IPS DF 6.9 (cell line): ENCODE measurements around the gene TMOD1.
A peak's percentile ranks its signal among the peaks of the same experiment; 100 is the strongest.
"Not testable (repeated sequence)": the region's sequence is repeated elsewhere in the genome, so short reads cannot be mapped to it uniquely, and the experiment has no call there.

Source experiments
- DNase-seq: peaks from one replicate; pipeline ENCODE4 v3.0.0-alpha.2; 2013; ENCODE audit warnings: low read depth, low spot score
- H3K27ac ChIP-seq: one replicate; pipeline ENCODE4 v1.5.1; 2013; ENCODE audit warnings: low read length, control low read depth
- H3K27me3 ChIP-seq: 2 replicates; pipeline ENCODE4 v1.6.1; 2013; ENCODE audit warnings: mild to moderate bottlenecking, low read length; ENCODE audit not compliant: control insufficient read depth, insufficient read depth
- H3K36me3 ChIP-seq: 2 replicates; pipeline ENCODE4 v1.6.1; 2013; ENCODE audit warnings: low read length; ENCODE audit not compliant: control insufficient read depth, insufficient read depth
- H3K4me1 ChIP-seq: 2 replicates; pipeline ENCODE4 v1.6.1; 2013; ENCODE audit warnings: low read length; ENCODE audit not compliant: control insufficient read depth, insufficient read depth
- H3K4me3 ChIP-seq: 2 replicates; pipeline ENCODE4 v1.5.1; 2013; ENCODE audit warnings: mild to moderate bottlenecking, low read length
- H3K9me3 ChIP-seq: 2 replicates; pipeline ENCODE4 v1.6.1; 2013; ENCODE audit warnings: low read length, inconsistent platforms; ENCODE audit not compliant: control insufficient read depth, insufficient read depth
- WGBS: extraction: QIAGEN DNeasy Blood & Tissue Kit; methylation state at CpG from one replicate; pipeline ENCODE4 v1.1.7; 2013; ENCODE audit warnings: mixed read lengths, missing lambda C conversion rate; ENCODE audit not compliant: insufficient read length, insufficient coverage; 5-methylcytosine and 5-hydroxymethylcytosine counted together

The TMOD1 gene

GRCh38 chr9:97622483-97622882 lies 121.0 kb downstream of the TMOD1 start:
- peaks cover 13% of the 10 kb centered on the region; the same call in 1 of the 2 replicates for H3K36me3 ChIP-seq
- WGBS = no CpG with 5 or more reads among the region's 5 CpGs

GRCh38 chr9:97623946-97624345 lies 122.5 kb downstream of the TMOD1 start:
- no peaks in the 10 kb centered on the region for H3K27me3 ChIP-seq
- H3K9me3 ChIP-seq = no peaks in the 10 kb centered on the region; the same call in 1 of the 2 replicates
- H3K36me3 ChIP-seq = peaks cover 11% of the 10 kb centered on the region; the same call in 1 of the 2 replicates
- WGBS = no CpG with 5 or more reads among the region's 1 CpG
- H3K4me1 ChIP-seq = no peaks in the 10 kb centered on the region; the same call in 1 of the 2 replicates
- H3K4me3 ChIP-seq = no peak overlapping the region
- DNase-seq = no peak
- H3K27ac ChIP-seq = no peak overlapping the region

More at GRCh38 chr9:97622483-97622882, 121.0 kb downstream of the TMOD1 start:
- H3K9me3 ChIP-seq, H3K4me3 ChIP-seq, H3K27me3 ChIP-seq, H3K27ac ChIP-seq, H3K4me1 ChIP-seq, DNase-seq: not testable (repeated sequence)

- peaks cover 11% of the 10 kb centered on the region; the same call in 1 of the 2 replicates for H3K36me3 ChIP-seq
- no peak overlapping the region for H3K27ac ChIP-seq
- DNase-seq = no peak
- no peaks in the 10 kb centered on the region; the same call in 1 of the 2 replicates for H3K9me3 ChIP-seq
- no CpG with 5 or more reads among the region's 3 CpGs for WGBS
- peaks cover 1% of the 10 kb centered on the region; the same call in 1 of the 2 replicates for H3K4me1 ChIP-seq
- H3K4me3 ChIP-seq = no peak overlapping the region
- H3K27me3 ChIP-seq = no peaks in the 10 kb centered on the region
These were observed 124.2 kb downstream of the TMOD1 start for GRCh38 chr9:97625620-97626019.

- peaks cover 4% of the 10 kb centered on the region; the same call in 1 of the 2 replicates for H3K4me1 ChIP-seq
- no peak overlapping the region for H3K27ac ChIP-seq
- H3K36me3 ChIP-seq = peaks cover 8% of the 10 kb centered on the region; the same call in 1 of the 2 replicates
- DNase-seq = no peak
- H3K9me3 ChIP-seq = no peaks in the 10 kb centered on the region; the same call in 1 of the 2 replicates
- no CpG with 5 or more reads among the region's 5 CpGs for WGBS
- H3K27me3 ChIP-seq = no peaks in the 10 kb centered on the region
- H3K4me3 ChIP-seq = no peak overlapping the region
These were observed 126.2 kb downstream of the TMOD1 start for GRCh38 chr9:97627624-97628023.

GRCh38 chr9:97628668-97629067 lies 127.2 kb downstream of the TMOD1 start:
- H3K36me3 ChIP-seq = peaks cover 8% of the 10 kb centered on the region; the same call in 1 of the 2 replicates
- no peaks in the 10 kb centered on the region for H3K27me3 ChIP-seq
- H3K27ac ChIP-seq = no peak overlapping the region
- H3K4me1 ChIP-seq = peaks cover 4% of the 10 kb centered on the region; the same call in 1 of the 2 replicates
- H3K4me3 ChIP-seq = no peak overlapping the region
- no peak for DNase-seq
- WGBS = no CpG with 5 or more reads among the region's 3 CpGs
- no peaks in the 10 kb centered on the region; the same call in 1 of the 2 replicates for H3K9me3 ChIP-seq

- no peak for DNase-seq
- peaks cover 5% of the 10 kb centered on the region; the same call in 1 of the 2 replicates for H3K36me3 ChIP-seq
- H3K4me1 ChIP-seq = peaks cover 4% of the 10 kb centered on the region; the same call in 1 of the 2 replicates
- H3K9me3 ChIP-seq = no peaks in the 10 kb centered on the region; the same call in 1 of the 2 replicates
- no peak overlapping the region for H3K27ac ChIP-seq
- no peaks in the 10 kb centered on the region for H3K27me3 ChIP-seq
- H3K4me3 ChIP-seq = no peak overlapping the region
These were observed 127.7 kb downstream of the TMOD1 start for GRCh38 chr9:97629156-97629555.

- Histone ChIP-seq H3K9me3 (no peaks in the 10 kb centered on the region), H3K4me1 (peaks cover 5% of the 10 kb centered on the region; the same call in 1 of the 2 replicates), H3K27me3 (no peaks in the 10 kb centered on the region), H3K4me3 (no peak overlapping the region), H3K36me3 (no peaks in the 10 kb centered on the region; the same call in 1 of the 2 replicates), H3K27ac (no peak overlapping the region)
- DNase-seq = no peak
These were observed 129.1 kb downstream of the TMOD1 start for GRCh38 chr9:97630591-97630990.

- Histone ChIP-seq H3K27ac (no peak overlapping the region), H3K9me3 (no peaks in the 10 kb centered on the region), H3K4me1 (peaks cover 5% of the 10 kb centered on the region; the same call in 1 of the 2 replicates), H3K27me3 (no peaks in the 10 kb centered on the region), H3K4me3 (peak overlapping the region; percentile 90; the same call in 1 of the 2 replicates), H3K36me3 (no peaks in the 10 kb centered on the region; the same call in 1 of the 2 replicates)
- DNase-seq = peak; percentile 25
- WGBS = no CpG with 5 or more reads among the region's 27 CpGs
These were observed 130.9 kb downstream of the TMOD1 start for GRCh38 chr9:97632248-97632984.

GRCh38 chr9:97632985-97633858 lies 131.8 kb downstream of the TMOD1 start, which contains the start of the genes NCBP1 and TSTD2:
TSS of gene NCBP1 (plus strand) at chr9:97633821. CDS start at chr9:97633882, 61 bp downstream.
TSS of gene TSTD2 (minus strand) at chr9:97633368. CDS start at chr9:97627562, 5,806 bp downstream.
- H3K27ac ChIP-seq = no peak within 1 kb of the TSS
- H3K4me1 ChIP-seq = peaks cover 5% of the 10 kb centered on the region; the same call in 1 of the 2 replicates
- H3K4me3 ChIP-seq = peak within 1 kb of the TSS; percentile 90
- DNase-seq = peak; percentile 90
- H3K9me3 ChIP-seq = no peaks in the 10 kb centered on the region
- H3K27me3 ChIP-seq = no peaks in the 10 kb centered on the region
- no CpG with 5 or more reads among the region's 83 CpGs for WGBS
- H3K36me3 ChIP-seq = no peaks in the 10 kb centered on the region; the same call in 1 of the 2 replicates
